Stimulated activated CD8-positive, alpha-beta memory T cell treated with anti-CD3 and anti-CD28 coated beads, Interleukin-12 subunit alpha, Interleukin-12 subunit beta, amount 100 ng/mL, for 24 hours (primary cell): ENCODE measurements around the gene ISG15.

Experiments
- DNase-seq: peaks from one replicate; pipeline ENCODE4 v3.0.0-alpha.2; 2020; ENCODE audit errors: extremely low read depth

Gene ISG15

DNA sequence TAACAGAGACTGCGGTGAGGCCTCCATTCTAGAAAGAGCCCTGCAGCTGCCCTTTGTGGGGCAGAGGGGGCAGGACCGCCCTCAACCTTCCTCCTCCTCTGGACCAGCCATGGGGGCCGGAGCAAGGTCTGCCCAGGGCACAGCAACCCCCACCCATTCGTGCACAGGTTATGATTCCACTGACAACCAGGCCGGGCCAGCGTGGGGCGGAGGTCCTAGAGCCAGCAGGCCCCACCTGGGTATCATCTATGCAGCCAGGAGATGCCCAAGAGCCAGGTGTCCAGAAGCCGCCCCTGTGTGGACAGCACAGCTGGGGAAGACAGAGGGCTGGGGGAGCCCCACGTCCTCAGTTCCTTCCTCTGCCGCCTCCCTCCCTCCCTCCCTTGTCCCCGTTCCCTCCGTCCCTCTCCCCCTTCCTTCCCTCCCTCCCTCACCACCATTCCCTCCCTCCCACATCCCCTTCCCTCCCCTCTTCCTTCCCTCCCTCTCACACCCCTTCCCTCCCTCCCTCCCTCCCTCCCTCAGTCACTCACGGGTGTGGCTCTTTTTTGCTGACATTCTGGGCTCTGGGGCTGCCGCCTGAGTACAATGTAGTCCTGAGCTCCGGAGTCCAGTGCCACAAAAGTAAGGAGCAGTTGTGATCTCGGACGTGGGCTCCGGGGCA lies 48.5 kb downstream of the ISG15 start:
- DNase-seq = no peak

DNA sequence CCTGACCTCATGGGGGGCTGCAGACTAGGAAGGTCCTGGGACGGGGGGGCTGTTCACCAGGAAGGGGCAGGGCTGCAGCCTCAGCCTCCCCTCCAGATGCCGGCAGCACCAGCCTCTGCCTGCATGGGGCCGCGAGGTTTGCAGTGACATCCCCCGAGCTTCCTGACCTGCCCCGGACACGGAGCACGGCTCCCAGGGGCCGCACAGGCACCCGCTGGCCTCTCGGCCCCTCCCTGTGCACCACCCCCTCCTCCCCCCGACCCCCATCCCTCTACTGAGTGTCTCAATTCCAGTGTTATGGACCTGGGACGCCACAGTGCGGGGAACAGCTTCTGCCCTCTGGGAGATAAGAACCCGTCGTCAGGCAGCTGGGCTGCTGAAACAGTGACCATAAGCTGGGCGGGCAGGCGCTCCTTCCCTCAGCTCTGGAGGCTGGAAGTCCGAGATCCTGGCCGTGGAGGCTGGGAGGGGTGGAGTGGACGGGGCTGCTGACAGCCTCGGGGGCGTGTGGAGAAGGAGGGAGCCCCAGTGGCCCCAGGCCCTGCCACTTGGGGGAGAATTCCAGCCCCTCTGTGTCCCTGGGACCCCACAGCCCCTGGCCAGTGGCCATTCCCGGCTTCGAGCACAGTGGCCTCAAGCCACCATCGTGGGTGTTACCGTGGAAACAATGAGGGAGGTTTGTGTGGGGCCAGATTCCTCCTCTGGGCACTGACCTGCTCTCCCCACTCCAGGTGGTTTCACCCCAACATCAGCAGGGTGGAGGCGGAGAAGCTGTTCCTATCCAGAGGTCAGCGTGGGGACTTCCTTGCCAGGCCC lies 49.3 kb downstream of the ISG15 start:
- no peak for DNase-seq

DNA sequence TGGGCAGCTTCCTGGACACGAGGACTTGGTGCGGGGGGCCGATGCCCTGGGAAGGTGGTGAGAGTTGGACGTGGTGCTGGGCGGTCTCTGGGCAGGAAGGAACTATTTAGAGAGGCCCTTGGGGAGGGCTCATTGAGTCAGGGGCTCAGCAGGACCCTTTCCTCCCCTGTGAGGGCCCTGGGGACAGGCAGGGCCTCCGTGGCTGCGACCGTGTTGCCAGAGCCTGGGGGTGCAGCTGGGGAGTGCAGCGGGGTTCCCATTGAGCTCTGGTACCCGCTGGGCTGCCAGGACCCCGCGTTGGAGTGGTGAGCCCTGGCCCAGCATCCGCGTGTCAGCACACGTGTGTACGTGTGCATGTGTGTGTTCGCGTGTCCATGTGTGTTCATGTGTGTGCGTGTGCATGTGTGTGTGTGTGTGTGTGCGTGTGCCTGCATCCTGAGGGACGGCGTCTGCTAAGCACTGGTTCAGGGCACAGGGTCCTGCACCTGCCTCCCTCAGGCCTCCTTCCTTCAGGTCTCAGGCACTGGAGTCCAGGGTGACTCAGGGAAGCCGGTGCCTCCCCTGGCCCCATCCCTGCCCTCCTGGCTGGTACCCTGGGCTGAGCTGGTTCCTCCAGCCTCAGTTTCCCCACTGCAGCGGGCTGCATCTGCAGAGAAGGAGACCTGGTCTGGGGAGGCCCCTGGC lies 50.1 kb downstream of the ISG15 start:
- no peak for DNase-seq
